HG03457 (cell line): Measurements from ENCODE around the gene SASH1.
"Not testable (repeated sequence)": the region's sequence is repeated elsewhere in the genome, so short reads cannot be mapped to it uniquely, and the experiment has no call there.

ENCODE experiments used
- ATAC-seq: cut with Tn5 transposase; IDR thresholded peaks from one replicate; pipeline ENCODE4 v1.9.1; 2021; ENCODE audit warnings: moderate number of reproducible peaks; ENCODE audit not compliant: unreplicated experiment

Gene SASH1

DNA sequence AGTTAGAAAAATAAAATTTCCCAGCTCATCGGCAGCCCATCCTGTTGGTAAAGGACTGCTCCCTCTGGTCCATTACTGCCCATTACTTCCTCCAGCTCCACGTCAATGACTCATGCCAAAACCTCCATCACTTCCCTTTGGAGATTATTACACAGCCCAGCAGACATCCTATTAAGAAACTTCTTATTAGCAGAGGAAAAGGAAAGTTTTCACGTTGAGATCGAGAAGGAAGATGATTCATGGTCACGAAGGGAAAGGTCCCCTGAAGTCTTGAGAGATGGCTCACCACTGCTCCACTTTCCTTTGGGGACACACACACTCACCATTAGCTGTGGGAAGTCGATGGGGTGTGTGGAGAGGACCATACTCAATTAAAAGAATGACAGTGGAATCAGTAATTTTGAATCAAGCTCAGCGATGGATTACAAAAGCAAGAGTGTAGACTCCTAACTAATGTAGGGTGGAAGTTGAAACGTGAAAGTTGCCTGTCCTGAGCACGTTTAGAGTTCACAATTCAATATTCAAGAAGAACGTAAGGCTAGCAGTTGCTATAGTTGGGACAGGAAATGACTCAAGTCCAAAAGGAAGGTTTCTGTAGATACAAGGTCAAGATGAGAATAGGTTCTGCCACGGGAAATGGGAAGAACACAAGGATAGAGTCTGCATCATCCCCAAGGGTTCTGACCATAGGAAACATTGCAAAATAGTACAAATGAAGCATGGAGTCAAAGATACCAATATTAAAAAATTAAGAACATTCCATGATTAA is 21.6 kb downstream of the SASH1 start:
- no peak for ATAC-seq

DNA sequence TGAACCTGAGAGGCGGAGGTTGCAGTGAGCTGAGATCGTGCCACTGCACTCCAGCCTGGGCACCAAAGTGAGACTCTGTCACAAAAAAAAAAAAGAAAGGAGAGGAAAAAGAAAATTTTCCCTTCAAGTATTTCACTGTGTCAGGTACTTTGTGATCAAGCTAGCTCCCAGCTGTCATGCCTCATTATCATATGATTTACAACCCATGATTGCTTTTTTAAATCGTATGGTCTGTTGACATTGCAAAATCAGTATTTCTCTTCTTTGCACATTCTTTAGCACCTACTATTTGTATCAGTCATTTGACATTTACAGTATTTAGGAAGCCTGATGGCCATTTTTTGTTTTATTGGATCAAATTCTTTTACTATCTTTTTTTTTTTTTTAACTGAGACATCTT is 22.4 kb downstream of the SASH1 start:
- no peak for ATAC-seq

DNA sequence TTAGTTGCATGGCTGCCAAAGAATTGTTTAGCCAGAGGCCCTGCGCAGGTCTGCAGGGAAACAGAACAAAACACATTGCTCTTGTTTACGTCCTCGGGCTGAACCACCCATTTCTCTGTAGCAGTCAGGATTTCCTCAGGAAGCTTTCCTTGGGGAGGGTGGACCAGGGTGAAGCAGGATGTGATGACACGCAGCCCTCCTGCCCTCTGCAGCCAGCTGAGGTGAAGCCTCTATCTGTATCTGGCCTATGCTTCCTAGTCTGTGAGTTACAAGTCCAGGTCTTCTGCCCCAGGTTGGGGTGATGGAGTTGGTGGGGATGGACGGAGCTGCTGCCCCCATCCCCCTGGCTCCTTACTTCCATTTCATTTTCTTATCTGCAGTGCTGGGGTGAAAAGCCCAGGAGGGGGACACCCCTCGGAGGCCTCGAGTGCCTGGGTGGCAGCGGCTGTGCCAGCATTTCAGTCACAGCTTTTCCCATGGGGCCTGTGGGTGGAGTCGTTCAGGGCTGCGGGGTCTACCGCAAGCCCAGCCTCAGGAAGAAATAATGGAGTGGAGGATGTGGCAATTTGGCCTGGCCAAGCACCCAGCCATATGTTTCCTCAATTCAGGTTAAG is 24.9 kb downstream of the SASH1 start:
- ATAC-seq = no peak

DNA sequence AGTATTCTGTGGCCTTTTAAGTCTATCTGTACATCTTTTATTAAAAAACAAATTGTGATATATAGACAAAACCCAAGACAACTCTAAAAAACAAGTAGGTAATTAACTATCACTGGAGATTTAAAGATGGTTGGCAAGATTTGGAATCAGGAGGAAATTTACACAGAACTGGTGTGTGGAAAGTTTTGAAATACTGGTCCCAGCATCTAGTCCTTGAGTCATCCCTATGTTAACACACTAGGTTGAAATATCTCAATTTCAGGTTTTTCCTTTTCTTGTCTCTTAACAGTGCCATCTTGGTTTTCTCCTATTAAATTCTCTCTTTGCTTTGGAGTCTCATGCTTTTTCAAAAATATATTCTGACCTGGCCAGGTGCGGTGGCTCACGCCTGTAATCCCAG is 27.5 kb downstream of the SASH1 start:
- no peak for ATAC-seq

DNA sequence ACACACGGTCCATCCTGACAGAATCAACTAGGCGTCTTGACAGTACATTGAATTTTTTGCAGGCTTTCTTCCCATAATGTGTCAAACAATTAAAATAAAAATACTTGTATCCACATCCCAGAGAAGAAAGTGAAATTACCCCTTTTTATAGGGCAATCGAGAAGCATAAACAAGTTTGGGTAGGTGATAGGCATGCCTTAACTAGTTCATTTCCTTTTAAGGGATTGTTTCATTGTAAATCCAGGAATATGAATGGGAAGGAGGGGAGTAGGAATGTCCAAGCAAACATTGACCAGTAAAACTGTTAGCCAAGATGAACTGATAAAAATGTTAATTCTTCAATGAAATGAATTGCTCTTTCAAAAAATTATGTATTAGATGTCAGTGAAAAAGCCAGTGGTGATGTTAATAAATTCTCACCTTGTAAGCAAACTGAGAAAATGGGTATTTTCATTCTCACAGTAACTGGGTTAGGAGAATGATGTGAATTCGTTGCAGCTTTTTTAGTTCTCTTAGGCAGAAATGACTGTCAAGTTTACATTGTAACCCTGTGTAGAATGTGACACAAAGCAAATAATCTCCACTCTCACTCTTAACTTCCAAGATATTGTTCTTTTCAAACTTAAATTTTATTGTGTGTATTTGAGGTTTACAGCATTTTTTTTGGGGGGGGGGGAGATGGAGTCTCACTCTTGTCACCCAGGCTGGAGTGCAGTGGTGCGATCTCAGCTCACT is 31.6 kb downstream of the SASH1 start:
- no peak for ATAC-seq

DNA sequence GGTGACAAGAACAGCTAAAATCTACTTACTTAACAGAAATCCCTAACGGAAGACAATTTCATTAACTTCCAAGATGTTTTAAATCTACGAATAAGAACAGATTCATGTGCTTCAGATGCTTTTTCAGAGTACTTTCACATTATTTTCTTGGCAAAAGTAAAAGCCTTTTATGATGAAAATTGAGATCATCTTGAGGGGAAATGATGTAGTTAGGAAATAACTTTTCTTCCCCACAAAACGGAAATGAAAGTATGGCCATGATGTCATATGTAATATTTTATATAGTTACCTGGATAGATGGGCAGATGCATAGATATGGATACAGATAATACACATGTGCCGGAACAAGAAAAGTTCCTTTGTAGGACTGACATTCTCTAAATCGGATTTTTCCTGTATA is 32.8 kb downstream of the SASH1 start:
- no peak for ATAC-seq

DNA sequence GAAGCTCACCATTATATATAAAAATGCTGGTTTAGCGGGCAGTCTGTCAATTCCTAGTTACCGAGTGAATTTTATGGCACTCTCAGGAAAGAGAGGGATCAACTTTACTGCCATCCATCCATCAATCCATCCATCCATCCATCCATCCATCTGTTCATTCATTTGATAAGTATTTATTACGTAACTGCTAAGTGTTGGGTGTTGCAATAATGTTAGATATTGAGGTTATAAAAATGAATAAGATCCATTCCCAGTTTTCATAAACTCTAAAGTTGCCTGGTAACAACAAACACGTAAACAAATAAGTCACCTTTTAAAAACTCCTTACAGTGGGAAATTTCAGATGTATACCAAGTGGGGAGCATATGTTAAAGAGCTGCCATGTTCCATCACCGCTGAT is 36.8 kb downstream of the SASH1 start:
- ATAC-seq = no peak

DNA sequence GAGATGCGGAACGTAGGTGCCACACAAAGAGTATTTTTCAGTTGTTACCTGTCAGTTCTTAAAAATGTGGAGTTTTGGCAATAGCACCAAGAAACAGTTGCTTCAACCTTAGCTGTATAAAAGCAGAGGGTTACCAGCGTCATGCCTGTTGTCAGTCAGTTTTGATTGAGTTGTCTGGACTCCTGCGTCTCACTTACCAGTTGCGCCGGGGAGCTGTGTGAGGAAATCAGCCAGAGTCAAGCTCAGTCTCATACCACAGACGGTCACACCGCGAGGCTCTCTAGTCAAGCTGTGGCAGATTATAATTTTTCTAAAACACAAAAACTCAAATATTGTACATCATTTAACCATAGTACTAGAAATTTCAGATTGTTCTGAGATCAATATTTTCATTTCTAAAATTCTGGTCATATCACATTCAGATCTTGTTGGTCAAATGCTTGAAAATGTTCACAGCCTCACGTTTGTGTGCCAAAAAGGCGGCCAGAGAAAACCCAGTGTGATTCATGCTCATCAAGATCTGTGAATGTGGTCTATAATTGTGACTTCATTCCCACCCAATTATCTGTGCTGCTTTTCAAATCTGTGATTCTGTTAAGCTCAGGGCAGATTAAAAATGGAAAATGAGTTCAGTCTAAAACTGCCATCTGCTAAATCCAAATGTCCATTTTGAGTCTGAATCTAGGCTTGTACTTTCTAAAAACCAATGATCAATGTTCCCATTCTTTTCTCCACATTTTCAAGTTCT is 37.5 kb downstream of the SASH1 start:
- ATAC-seq = no peak

DNA sequence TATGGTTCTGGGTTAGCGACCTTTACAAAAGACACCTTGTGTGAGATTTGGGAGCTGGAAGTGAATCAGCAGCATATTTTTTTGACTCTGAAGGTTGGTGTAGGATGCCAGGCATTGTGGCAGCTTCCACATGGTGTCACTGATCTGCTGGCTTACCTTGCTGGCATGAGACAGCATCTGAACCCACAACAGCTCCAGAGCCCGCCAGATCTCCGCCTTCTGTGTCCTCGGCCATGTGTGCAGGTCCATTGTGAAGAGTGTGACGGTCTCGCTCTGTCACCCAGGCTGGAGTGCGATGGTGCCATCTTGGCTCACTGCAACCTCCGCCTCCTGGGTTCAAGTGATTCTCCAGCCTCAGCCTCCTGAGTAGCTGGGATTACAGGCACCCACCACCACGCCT is 39.4 kb downstream of the SASH1 start:
- ATAC-seq = not testable (repeated sequence)

DNA sequence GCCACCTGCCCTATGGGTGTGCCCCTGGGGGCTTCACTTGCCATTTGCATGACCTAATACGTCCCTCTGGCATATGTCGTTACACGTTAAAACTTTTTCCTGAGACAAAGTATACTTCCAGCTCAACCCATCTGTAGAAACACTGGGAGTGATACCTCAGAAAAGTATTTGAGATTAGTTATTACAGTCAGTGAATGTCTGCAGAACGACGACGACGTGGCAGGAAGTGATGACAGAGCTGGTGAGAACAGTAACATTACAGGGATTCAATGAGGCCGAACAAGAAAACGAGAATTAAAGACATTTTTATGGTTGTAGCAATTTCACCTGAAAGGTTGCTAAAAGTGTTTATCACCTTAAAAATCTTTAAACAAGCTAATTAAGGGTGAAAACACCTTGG is 40.2 kb downstream of the SASH1 start:
- ATAC-seq = no peak

DNA sequence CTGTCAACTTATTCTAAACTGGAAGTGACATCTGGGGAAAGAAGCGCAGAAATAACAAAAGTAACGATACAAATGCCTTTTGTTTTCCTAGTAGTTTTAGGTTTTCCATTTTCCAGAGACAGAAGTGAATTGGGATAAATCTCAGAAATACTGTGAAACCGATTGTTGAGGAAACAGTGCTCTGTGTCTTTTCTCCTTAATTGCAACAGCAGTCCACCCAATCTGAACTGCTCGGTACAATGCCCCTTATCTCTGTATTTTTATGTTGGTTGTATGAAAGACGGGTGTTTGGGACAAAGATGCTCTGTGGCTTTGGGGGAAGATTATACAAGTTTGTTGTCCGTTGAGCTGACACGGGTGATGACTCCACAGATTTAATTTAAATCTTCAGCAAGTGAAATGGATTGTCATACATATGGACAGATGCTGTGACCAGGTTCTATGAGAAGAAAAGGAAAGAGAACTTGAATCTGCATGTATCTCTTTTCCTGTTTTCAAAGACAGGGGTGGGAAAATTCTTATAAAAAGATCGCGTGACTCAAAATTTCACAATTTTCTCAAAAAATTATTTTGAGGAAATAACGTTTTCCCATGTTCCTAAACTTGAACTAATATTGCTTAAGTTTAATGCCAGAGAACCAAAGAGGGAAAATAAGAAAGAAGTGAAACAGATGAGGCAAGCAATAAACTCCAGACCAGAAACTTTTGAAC is 41.2 kb downstream of the SASH1 start:
- no peak for ATAC-seq

DNA sequence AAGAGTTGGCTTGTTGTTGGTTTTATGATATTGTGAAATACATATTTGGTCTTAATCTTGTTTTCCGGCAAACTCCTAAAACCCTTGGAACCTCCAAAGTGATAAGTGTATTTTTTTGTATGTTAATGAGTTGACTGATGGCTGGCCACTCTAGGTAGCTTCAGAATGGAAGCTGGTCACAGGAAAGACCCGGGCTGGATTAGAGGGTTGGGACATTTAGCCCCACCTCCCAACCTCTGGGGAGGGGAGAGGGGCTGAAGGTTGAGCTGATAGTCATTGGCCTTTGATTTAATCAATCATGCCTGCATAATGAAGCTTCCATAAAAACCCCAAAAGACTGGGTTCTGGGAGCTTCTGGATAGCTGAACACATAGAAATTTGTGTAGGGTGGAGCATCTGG is 42.7 kb downstream of the SASH1 start:
- no peak for ATAC-seq

DNA sequence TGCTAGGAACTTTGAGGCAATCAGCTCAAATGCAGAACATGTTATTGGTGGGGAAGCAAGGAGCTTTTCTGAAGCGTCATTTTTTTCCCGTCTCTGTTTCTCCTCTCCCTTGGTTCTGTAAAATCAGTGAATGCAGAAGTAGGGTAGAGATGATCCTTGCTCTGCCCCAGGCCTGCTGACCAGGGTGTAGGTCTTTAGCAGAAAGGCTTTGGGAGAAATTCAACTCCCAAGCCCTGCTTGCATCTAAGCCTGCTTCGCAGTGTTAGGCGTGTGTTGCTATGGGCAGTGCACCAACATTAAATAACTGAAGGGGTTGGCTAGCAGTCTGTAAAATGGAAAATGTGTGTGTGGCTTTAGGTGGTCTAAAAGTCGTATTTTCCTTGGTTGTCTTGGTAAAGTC is 45.9 kb downstream of the SASH1 start:
- ATAC-seq = no peak

DNA sequence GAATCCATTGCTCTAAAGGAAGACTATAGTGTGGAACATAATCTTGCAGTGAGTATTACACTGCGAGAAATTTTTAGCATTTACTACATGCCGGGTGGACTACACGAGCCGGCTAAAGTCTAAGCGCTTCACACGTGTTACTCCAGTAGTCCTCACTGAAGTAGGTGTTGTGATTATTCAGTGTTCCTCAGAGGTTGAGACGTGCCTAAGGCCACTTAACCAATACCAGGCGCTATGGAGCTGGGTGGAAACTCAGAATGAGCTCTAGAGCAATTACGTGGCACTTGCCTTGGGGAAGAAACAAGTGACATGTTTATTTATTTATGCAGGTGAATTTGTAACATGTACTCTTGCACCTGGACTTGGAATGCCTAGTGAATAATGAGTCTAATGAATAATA is 46.4 kb downstream of the SASH1 start:
- ATAC-seq = no peak

DNA sequence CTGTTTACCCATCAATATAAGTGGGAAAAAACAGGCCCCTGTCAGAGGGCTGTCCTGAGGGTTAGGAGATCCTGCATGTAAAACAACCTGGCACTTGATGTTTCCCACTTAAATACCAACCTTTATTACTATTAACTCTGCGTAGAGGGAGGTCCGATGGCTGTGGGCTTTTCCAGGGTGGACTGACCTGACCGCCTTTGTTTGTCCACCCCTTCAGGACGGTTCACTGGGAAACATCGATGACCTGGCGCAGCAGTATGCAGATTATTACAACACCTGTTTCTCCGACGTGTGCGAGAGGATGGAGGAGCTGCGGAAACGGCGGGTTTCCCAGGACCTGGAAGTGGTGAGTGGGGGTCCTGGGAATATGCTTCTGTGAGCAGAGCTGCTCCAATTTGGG is 47.3 kb downstream of the SASH1 start:
- ATAC-seq = no peak

DNA sequence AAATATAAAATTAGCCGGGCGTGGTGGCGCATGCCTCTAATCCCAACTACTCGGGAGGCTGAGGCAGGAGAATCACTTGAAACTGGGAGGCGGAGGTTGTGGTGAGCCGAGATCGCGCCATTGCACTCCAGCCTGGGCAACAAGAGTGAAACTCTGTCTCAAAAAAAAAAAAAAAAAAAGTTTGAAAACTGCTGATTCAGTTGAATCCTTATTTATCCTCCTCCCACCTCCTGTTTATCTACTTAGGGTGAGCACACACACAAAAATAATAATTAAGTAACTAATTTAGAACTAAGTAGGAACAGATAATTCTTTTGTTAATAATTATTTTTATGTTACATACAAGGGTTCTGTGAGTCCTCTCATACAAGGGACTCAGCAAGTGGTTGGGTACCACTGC is 49.5 kb downstream of the SASH1 start:
- ATAC-seq = not testable (repeated sequence)

DNA sequence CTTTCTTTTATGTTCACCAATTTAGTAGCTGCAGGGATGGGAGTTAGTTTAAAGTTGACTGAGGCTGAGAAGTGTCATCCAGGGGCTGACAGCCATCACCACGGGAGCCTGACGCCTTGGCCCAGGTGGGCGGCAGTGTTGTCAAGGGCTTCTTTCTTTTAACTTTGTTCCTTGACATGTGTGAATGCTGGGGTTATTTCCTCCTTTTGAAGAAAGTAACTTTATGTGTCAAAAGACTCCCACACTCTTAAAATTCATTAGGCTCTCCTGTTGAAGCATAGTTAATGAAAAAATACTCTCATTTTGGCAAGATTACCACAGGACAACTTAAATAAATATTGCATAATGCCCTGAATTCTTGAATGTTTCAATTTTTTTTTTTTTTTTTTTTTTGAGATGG is 50.0 kb downstream of the SASH1 start:
- no peak for ATAC-seq

DNA sequence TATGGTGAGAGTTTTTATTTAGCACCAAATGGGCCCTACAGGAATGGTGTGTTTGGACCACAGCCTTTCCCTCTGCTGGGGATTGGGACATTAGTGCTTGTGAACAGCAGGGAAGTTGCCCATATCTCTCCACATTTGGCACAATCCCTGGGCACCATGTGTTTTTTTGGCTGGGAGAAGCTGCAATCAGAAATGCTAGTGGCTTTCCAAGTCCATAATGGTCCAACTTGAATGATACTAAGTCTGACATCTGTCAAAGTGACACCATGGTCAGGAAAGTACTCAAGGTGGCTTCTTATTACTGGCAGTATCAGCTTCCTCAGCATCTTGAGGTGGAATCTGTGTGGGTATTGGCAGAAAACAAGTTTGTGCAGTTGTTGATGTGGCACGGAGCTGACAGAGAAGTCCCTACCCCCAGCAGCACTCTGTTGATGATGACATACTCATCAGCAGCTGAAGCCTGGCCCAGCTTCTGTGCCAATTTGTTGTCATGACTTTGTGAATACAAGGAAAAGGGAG is 53.0 kb downstream of the SASH1 start:
- no peak for ATAC-seq

DNA sequence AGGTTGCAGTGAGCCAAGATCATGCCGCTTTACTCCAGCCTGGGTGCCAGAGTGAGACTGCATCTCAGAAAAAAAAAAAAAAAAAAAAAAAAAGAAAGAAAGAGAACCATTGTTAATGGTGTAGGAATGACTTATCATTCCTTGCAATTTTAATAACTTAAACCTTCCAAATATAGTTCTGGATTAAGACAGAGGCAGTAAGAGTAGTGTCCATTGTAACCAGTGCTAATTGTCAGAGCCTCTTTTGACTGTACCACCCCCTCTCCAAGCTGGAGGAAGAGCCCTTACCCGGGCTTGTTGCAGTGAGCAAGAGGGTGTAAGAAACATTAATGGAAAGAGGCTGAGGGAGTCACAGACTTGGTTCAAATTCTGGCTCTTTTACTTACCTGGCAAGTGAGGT is 53.8 kb downstream of the SASH1 start:
- no peak for ATAC-seq

DNA sequence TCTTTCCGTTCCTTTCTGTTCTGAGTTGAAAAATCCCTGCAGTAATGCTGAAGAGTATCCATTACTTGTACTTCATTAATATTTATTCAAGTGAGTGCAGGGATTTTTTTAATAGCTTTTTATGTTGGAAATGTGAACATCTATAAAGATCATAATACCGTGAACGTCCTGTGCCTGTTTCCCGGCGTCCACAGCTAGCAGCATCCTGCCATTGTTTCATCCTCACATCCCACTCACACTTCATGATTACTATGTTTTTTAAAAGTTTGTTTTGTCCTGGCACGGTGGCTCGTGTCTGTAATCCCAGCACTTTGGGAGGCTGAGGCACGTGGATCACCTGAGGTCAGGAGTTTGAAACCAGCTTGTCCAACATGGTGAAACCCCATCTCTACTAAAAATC is 54.3 kb downstream of the SASH1 start:
- no peak for ATAC-seq

DNA sequence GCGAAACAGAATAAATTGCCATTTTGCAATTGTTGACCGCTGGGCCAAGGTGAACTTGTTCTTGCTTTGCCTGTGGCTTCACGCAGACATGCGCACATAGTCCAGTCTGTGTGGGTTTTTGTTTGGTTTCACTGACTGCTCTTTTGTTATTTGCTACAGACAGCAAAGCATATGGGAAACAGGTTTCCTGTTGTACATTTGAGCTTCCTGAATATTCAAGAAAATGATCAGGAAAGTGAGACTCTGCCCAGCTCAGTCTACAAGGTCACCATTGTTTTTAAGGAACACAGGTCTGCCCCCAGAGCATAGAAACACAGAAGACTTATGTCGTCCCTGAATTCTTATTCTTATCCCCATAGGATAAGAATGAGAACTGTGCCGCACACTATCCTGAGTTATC is 55.6 kb downstream of the SASH1 start:
- no peak for ATAC-seq
